DOHH2 (cell line): ENCODE results near the gene GANAB.

Source experiments
- EZH2phosphoT487 ChIP-seq: fragments of 200-600 bp; sonication (generic); IDR thresholded peaks from 2 replicates; pipeline ENCODE4 v1.6.1; 2017; ENCODE audit warnings: borderline replicate concordance, mild to moderate bottlenecking, antibody characterized with exemption, low read length, moderate library complexity, mixed read lengths
- TF ChIP-seq, protein P1 (sequence below): fragments of 200-600 bp; sonication (generic); IDR thresholded peaks from one replicate; pipeline ENCODE4 v1.5.1; 2014; ENCODE audit warnings: antibody characterized with exemption, mild to moderate bottlenecking, low read depth, low read length; ENCODE audit not compliant: poor library complexity, severe bottlenecking

DNA sequence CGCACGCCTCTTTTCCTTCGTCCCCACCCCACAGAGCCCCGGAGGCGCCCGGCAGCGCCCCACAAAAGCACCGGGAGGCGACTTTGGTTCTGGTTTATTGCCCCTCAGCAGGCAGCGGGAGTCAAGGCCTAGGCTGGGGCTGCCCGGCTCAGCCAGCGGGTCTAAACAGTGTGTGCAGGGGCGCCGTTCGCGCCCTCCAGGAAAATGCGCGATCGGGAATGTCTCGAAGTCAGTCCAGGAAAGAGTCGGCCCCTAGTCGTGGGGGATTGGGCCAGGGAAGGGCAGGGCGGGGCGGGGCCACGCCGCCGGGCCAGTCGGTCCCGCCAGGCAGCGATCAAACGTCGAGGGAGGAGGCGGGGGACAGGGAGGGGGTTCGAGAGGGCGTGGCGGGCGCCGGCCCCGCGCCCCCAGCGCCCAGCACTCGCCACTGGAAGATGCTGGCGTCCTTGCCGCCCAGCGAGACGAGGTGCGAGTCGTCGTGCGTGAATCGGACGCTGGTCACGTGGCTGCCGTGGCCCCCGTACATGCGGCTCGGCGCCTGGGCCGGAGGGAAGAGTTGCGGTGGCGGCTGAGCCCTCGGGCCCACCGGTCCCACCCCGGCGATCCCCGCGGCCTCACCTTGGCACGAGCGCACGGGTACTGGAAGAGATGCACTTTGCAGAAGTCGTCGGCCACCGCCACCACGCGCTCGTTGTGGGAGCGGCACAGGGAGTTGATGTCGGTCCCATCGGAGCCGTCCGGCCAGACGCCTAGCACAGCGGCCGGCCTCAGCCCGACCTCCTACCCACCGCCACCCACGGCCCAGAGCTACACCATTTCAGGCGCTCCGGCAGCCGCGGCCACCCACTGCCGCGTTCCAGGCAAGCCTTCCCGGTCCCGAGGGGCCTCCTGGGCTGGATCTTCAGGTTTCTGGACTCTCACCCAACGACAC lies 44.0 kb downstream of the GANAB start:
- TF ChIP-seq EZH2phosphoT487: no peak
- TF ChIP-seq, protein P1, sequence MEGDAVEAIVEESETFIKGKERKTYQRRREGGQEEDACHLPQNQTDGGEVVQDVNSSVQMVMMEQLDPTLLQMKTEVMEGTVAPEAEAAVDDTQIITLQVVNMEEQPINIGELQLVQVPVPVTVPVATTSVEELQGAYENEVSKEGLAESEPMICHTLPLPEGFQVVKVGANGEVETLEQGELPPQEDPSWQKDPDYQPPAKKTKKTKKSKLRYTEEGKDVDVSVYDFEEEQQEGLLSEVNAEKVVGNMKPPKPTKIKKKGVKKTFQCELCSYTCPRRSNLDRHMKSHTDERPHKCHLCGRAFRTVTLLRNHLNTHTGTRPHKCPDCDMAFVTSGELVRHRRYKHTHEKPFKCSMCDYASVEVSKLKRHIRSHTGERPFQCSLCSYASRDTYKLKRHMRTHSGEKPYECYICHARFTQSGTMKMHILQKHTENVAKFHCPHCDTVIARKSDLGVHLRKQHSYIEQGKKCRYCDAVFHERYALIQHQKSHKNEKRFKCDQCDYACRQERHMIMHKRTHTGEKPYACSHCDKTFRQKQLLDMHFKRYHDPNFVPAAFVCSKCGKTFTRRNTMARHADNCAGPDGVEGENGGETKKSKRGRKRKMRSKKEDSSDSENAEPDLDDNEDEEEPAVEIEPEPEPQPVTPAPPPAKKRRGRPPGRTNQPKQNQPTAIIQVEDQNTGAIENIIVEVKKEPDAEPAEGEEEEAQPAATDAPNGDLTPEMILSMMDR: no peak
